Esophagus muscularis mucosa (tissue), 4 donors: ENCODE data around the gene ZBED6. TPM values are rescaled to one million over a fixed set of nuclear protein-coding genes. Genes with fewer than 3 reads are reported as not detected.
"Not testable (repeated sequence)": the region's sequence is repeated elsewhere in the genome, so short reads cannot be mapped to it uniquely, and the experiment has no call there.

Source experiments
- DNase-seq: peaks from one replicate; pipeline ENCODE4 v3.0.0-alpha.2; 2017; ENCODE audit errors: extremely low spot score
- H3K27ac ChIP-seq, 4 donors: fragments of 200-600 bp; sonication (generic); replicated peaks in 1 of 4; 1 replicate in 3 of 4; 2 replicates in 1 of 4; pipeline ENCODE4 v1.5.1; 2016 to 2019; ENCODE audit warnings: mild to moderate bottlenecking in 1 of 4
- H3K27me3 ChIP-seq, 4 donors: fragments of 200-600 bp; sonication (generic); one replicate each; pipeline versions ENCODE4 v1.5.1 to v1.6.0; 2016 to 2019
- H3K36me3 ChIP-seq, 4 donors: fragments of 200-600 bp; sonication (generic); one replicate each; pipeline ENCODE4 v1.5.1; 2016 to 2019
- H3K4me1 ChIP-seq, 4 donors: fragments of 200-600 bp; sonication (generic); one replicate each; pipeline ENCODE4 v1.5.1; 2016 to 2019
- H3K4me3 ChIP-seq, 4 donors: fragments of 200-600 bp; sonication (generic); 1 replicate in 2 of 4; 2 replicates in 2 of 4; pipeline ENCODE4 v1.5.1; 2016 to 2019; ENCODE audit warnings: mild to moderate bottlenecking in 4 of 4, moderate library complexity in 1 of 4
- H3K9me3 ChIP-seq, 4 donors: fragments of 200-600 bp; sonication (generic); 1 replicate in 3 of 4; 2 replicates in 1 of 4; pipeline ENCODE4 v1.5.1; 2016 to 2019
- CTCF ChIP-seq, 3 experiments: fragments of 200-600 bp in 2 of 3; fragments of 450-650 bp in 1 of 3; sonication (generic) in 2 of 3; IDR thresholded peaks; one replicate each; pipeline ENCODE4 v1.5.1; 2017 to 2019; ENCODE audit warnings: antibody characterized with exemption in 3 of 3, mild to moderate bottlenecking in 2 of 3, moderate library complexity in 1 of 3
- EP300 ChIP-seq: sonication (generic); formaldehyde crosslinking; IDR thresholded peaks from one replicate; pipeline ENCODE4 v1.6.1; 2017; ENCODE audit warnings: antibody characterized with exemption
- POLR2A ChIP-seq: fragments of 450-650 bp; IDR thresholded peaks from one replicate; pipeline ENCODE4 v1.6.1; 2017; ENCODE audit warnings: antibody characterized with exemption, moderate library complexity, mild to moderate bottlenecking, low read depth
- POLR2AphosphoS5 ChIP-seq, 2 donors: sonication (generic); formaldehyde crosslinking; IDR thresholded peaks; one replicate each; pipeline ENCODE4 v1.6.1; 2017; ENCODE audit warnings: antibody characterized with exemption in 2 of 2
- WGBS: methylation state at CpG from one replicate; pipeline ENCODE4 v1.1.5; 2018; 5-methylcytosine and 5-hydroxymethylcytosine counted together
- intact Hi-C: fragments of 100-400 bp; cut with DNase I; formaldehyde crosslinking; loops from one replicate; pipeline ENCODE4 v1.15.1; 2023
- total RNA-seq, 4 donors: library from RNA; depleted of rRNA; stranded (reverse); fragments of >200 nt; gene quantifications; one replicate each; pipeline versions ENCODE4 v1.1.0 to v1.2.1, GENCODE V29; 2016

Gene ZBED6
- total RNA-seq = 10 to 100 TPM; 13.7 to 20.4 (median 15.0) TPM

GRCh38 chr1:203795441-203796235, at the start of gene ZBED6, which contains the start of gene ZC3H11A:
Gene ZBED6, plus strand, starts transcription at chr1:203795623. Its CDS starts 1,900 bp downstream, at chr1:203797523.
Gene ZC3H11A, plus strand, starts transcription at chr1:203795623. Its CDS starts 21,448 bp downstream, at chr1:203817071.
- peak; percentile 90 to 96 for TF ChIP-seq POLR2AphosphoS5 (IDR thresholded peaks at IDR 0.05)
- peak; percentile 78 for TF ChIP-seq POLR2A
- TF ChIP-seq EP300 = no peak
- no peak for TF ChIP-seq CTCF (IDR thresholded peaks at IDR 0.05)
- no peaks in the 10 kb centered on the region for H3K27me3 ChIP-seq
- WGBS = under 1% methylated on average over 53 of the region's 59 CpGs
- H3K4me1 ChIP-seq = peaks cover 37 to 50% (median 48%) of the 10 kb centered on the region in 4 donors
- H3K4me3 ChIP-seq = peak within 1 kb of the TSS; percentile 78 to 86 (median 80)
- peaks cover 0 to 10% (median 3%) of the 10 kb centered on the region in 4 donors for H3K36me3 ChIP-seq
- no peaks in the 10 kb centered on the region for H3K9me3 ChIP-seq
- peak within 1 kb of the TSS; percentile 94 to 98 (median 96) for H3K27ac ChIP-seq
- peak; percentile 100 for DNase-seq
- intact Hi-C loops = no loop called here

- DNase-seq = no peak
- WGBS = 92% methylated on average over 6 of the region's 6 CpGs
- no peaks in the 10 kb centered on the region for H3K27me3 ChIP-seq
- no peak for TF ChIP-seq CTCF (IDR thresholded peaks at IDR 0.05)
- TF ChIP-seq POLR2AphosphoS5 (IDR thresholded peaks at IDR 0.05) = no peak
- TF ChIP-seq POLR2A = no peak
- TF ChIP-seq EP300 = no peak
- H3K4me3 ChIP-seq = no peak overlapping the region
- intact Hi-C loops = no loop called here
- H3K9me3 ChIP-seq = no peaks in the 10 kb centered on the region
- no peak overlapping the region for H3K27ac ChIP-seq
- peaks cover 0 to 9% (median 6%) of the 10 kb centered on the region in 4 donors for H3K36me3 ChIP-seq
- H3K4me1 ChIP-seq = peaks cover 22 to 28% (median 27%) of the 10 kb centered on the region in 4 donors
Observed at GRCh38 chr1:203746281-203746680, 49.1 kb upstream of the ZBED6 start.

GRCh38 chr1:203751051-203751450, 44.4 kb upstream of the ZBED6 start:
- Histone ChIP-seq H3K27ac (no peak overlapping the region), H3K9me3 (no peaks in the 10 kb centered on the region), H3K36me3 (no peaks in the 10 kb centered on the region), H3K4me1 (peaks cover 0 to 4% (median 0%) of the 10 kb centered on the region in 4 donors), H3K4me3 (no peak overlapping the region), H3K27me3 (no peaks in the 10 kb centered on the region)
- no peak for DNase-seq
- TF ChIP-seq EP300 (no peak), POLR2A (no peak), POLR2AphosphoS5 (IDR thresholded peaks at IDR 0.05) (no peak), CTCF (IDR thresholded peaks at IDR 0.05) (no peak)
- intact Hi-C loops = no loop called here
- 67% methylated on average over 3 of the region's 3 CpGs for WGBS

- DNase-seq, H3K9me3 ChIP-seq, H3K36me3 ChIP-seq, H3K27me3 ChIP-seq, intact Hi-C loops, H3K4me1 ChIP-seq, H3K27ac ChIP-seq, H3K4me3 ChIP-seq: not testable (repeated sequence)
- WGBS = 95% methylated on average over 5 of the region's 5 CpGs
Observed at GRCh38 chr1:203751618-203752361, 43.6 kb upstream of the ZBED6 start.

GRCh38 chr1:203754455-203754864, 41.0 kb upstream of the ZBED6 start:
- H3K4me3 ChIP-seq = no peak overlapping the region
- H3K4me1 ChIP-seq = peaks cover 0 to 4% (median 0%) of the 10 kb centered on the region in 4 donors
- H3K36me3 ChIP-seq = no peaks in the 10 kb centered on the region
- H3K27me3 ChIP-seq = no peaks in the 10 kb centered on the region
- H3K9me3 ChIP-seq = no peaks in the 10 kb centered on the region
- WGBS = 92% methylated on average over 4 of the region's 4 CpGs
- intact Hi-C loops = no loop called here
- DNase-seq = no peak
- TF ChIP-seq POLR2A = no peak
- no peak for TF ChIP-seq EP300
- no peak overlapping the region for H3K27ac ChIP-seq
